ENCODE results near the gene KIAA0040. TPM values are rescaled to one million over a fixed set of nuclear protein-coding genes. Genes with fewer than 3 reads are reported as not detected.

Gene KIAA0040
- total and polyA plus RNA-seq, 4 donors, result 4.6 to 12.0 (median 5.7) TPM

DNA sequence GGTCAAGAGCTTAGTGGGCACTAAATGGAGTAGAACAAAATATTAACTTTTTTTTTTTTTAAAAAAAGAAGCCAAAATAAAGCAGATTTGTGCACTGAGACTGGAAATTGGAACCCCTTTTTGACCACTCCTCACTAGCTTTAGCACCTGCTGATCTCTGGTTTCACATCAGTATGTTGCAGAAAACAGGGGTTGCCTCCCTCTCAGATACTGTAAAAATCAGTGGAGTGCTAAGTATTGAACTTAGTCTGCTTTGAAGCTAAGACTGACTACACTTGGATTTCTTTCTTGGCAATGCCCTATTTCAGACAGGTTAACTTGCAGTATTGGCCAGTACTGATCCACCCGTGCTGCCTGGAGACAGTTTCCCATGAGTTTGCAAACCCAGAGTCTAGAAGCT, 2.7 kb upstream of the KIAA0040 start (continued):
- TF ChIP-seq, protein P1, sequence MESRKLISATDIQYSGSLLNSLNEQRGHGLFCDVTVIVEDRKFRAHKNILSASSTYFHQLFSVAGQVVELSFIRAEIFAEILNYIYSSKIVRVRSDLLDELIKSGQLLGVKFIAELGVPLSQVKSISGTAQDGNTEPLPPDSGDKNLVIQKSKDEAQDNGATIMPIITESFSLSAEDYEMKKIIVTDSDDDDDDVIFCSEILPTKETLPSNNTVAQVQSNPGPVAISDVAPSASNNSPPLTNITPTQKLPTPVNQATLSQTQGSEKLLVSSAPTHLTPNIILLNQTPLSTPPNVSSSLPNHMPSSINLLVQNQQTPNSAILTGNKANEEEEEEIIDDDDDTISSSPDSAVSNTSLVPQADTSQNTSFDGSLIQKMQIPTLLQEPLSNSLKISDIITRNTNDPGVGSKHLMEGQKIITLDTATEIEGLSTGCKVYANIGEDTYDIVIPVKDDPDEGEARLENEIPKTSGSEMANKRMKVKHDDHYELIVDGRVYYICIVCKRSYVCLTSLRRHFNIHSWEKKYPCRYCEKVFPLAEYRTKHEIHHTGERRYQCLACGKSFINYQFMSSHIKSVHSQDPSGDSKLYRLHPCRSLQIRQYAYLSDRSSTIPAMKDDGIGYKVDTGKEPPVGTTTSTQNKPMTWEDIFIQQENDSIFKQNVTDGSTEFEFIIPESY (IDR thresholded peaks at IDR 0.05), result no peak
- TF ChIP-seq FOXA2 (IDR thresholded peaks at IDR 0.05), result no peak

DNA sequence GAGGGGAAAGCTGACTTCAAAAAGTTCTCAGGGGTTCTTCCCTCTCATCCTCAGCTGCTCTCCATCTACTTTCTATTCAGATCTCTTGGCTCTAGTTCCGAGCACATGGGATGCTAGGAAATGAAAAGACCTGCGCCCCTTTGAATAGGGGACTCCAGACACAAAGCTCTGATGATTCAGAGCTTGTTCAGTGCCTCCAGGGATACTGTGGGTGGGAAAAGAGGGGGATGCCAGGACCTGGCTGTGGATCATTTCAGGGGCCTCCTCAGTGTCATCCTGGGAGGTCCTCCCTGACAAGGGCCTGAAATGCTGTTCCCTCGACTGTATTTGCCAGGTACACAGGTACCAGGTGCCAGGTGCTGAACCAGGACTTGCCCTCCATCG, 943 bp upstream of the KIAA0040 start:
- Histone ChIP-seq H3K4me1 (ENCODE audit: control insufficient read depth in 4 of 4, insufficient read depth in 4 of 4, low read length in 3 of 4) (peaks cover 0 to 26% (median 18%) of the 10 kb centered on the region in 4 donors), H3K9me3 (ENCODE audit: control insufficient read depth in 4 of 4, low read length in 3 of 4) (no peaks in the 10 kb centered on the region), H3K4me3 (ENCODE audit: low read depth in 1 of 3, low read length in 3 of 3) (peak overlapping the region; percentile 64 to 92 (median 72)), H3K27ac (ENCODE audit: low read depth in 1 of 2, low read length in 2 of 2) (peak overlapping the region; percentile 79 to 81), H3K36me3 (ENCODE audit: control insufficient read depth in 4 of 4, insufficient read depth in 3 of 4, low read depth in 1 of 4, low read length in 3 of 4) (no peaks in the 10 kb centered on the region), H3K9ac (ENCODE audit: low read depth in 1 of 2, low read length in 2 of 2) (peak overlapping the region in 1 of 2 donors; percentile 51), H3K27me3 (ENCODE audit: control insufficient read depth in 4 of 4, insufficient read depth in 4 of 4, low read length in 3 of 4) (no peaks in the 10 kb centered on the region)
- WGBS, result 73% methylated on average over 4 of the region's 4 CpGs
- TF ChIP-seq GABPA (IDR thresholded peaks at IDR 0.05 in 1 of 2, conservative IDR thresholded peaks at IDR 0.05 in 1 of 2) (no peak), RXRA (IDR thresholded peaks at IDR 0.05) (no peak), RAD21 (IDR thresholded peaks at IDR 0.05) (no peak), NR2F2 (IDR thresholded peaks at IDR 0.05) (no peak), EGR1 (IDR thresholded peaks at IDR 0.05; ENCODE audit: low read depth in 2 of 2) (no peak), SP1 (IDR thresholded peaks at IDR 0.05) (no peak), HNF4G (IDR thresholded peaks at IDR 0.05) (no peak), FOXA1 (IDR thresholded peaks at IDR 0.05) (no peak), FOXA2 (IDR thresholded peaks at IDR 0.05) (no peak)
- TF ChIP-seq, protein P2, sequence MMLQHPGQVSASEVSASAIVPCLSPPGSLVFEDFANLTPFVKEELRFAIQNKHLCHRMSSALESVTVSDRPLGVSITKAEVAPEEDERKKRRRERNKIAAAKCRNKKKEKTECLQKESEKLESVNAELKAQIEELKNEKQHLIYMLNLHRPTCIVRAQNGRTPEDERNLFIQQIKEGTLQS (IDR thresholded peaks at IDR 0.05), result no peak
- TF ChIP-seq, protein P3, sequence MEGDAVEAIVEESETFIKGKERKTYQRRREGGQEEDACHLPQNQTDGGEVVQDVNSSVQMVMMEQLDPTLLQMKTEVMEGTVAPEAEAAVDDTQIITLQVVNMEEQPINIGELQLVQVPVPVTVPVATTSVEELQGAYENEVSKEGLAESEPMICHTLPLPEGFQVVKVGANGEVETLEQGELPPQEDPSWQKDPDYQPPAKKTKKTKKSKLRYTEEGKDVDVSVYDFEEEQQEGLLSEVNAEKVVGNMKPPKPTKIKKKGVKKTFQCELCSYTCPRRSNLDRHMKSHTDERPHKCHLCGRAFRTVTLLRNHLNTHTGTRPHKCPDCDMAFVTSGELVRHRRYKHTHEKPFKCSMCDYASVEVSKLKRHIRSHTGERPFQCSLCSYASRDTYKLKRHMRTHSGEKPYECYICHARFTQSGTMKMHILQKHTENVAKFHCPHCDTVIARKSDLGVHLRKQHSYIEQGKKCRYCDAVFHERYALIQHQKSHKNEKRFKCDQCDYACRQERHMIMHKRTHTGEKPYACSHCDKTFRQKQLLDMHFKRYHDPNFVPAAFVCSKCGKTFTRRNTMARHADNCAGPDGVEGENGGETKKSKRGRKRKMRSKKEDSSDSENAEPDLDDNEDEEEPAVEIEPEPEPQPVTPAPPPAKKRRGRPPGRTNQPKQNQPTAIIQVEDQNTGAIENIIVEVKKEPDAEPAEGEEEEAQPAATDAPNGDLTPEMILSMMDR (IDR thresholded peaks at IDR 0.05; ENCODE audit: low read depth, low read length, missing input control), result no peak
- no peak for DNase-seq (ENCODE audit: low spot score)

DNA sequence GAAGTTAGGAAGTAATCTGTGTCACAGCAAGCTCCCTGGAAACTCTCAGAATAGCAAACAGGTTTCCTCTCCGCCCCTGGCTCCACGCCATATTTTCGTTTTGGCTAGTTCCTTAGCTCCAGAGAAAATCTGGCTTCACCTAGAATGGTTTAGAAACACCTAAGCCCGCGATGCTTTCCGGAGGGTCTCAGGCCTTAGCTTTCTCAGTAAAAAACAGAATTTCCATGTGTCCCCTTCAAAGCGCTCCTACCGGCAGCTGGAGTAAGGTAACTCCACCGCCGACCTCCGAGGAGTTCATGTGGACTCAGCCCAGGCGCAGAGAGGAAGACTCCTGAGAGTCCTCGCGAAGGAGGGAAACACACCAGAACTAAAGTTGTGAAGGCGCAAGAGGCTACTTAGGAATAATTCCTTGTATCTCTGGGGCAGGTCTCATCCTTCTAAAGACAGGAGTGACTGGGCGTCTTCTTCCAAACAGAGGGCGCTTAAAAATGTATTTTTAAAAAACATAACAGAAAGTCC, 406 bp downstream of the KIAA0040 start:
- peak overlapping the region; percentile 70 to 95 for H3K9ac ChIP-seq (ENCODE audit: low read depth in 1 of 2, low read length in 2 of 2)
- no peaks in the 10 kb centered on the region for H3K36me3 ChIP-seq (ENCODE audit: control insufficient read depth in 4 of 4, insufficient read depth in 3 of 4, low read depth in 1 of 4, low read length in 3 of 4)
- DNase-seq (ENCODE audit: low spot score), result peak; percentile 62

More for the DNA sequence above, 406 bp downstream of the KIAA0040 start:
- no peak for TF ChIP-seq HNF4G (IDR thresholded peaks at IDR 0.05)
- peak in 1 of 2 donors; percentile 13 for TF ChIP-seq RAD21 (IDR thresholded peaks at IDR 0.05)
- TF ChIP-seq, protein P3 (IDR thresholded peaks at IDR 0.05; ENCODE audit: low read depth, low read length, missing input control), result no peak
- TF ChIP-seq, protein P4, sequence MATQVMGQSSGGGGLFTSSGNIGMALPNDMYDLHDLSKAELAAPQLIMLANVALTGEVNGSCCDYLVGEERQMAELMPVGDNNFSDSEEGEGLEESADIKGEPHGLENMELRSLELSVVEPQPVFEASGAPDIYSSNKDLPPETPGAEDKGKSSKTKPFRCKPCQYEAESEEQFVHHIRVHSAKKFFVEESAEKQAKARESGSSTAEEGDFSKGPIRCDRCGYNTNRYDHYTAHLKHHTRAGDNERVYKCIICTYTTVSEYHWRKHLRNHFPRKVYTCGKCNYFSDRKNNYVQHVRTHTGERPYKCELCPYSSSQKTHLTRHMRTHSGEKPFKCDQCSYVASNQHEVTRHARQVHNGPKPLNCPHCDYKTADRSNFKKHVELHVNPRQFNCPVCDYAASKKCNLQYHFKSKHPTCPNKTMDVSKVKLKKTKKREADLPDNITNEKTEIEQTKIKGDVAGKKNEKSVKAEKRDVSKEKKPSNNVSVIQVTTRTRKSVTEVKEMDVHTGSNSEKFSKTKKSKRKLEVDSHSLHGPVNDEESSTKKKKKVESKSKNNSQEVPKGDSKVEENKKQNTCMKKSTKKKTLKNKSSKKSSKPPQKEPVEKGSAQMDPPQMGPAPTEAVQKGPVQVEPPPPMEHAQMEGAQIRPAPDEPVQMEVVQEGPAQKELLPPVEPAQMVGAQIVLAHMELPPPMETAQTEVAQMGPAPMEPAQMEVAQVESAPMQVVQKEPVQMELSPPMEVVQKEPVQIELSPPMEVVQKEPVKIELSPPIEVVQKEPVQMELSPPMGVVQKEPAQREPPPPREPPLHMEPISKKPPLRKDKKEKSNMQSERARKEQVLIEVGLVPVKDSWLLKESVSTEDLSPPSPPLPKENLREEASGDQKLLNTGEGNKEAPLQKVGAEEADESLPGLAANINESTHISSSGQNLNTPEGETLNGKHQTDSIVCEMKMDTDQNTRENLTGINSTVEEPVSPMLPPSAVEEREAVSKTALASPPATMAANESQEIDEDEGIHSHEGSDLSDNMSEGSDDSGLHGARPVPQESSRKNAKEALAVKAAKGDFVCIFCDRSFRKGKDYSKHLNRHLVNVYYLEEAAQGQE (IDR thresholded peaks at IDR 0.05), result peak; percentile 3
- TF ChIP-seq, protein P2 (IDR thresholded peaks at IDR 0.05), result peak; percentile 17
- TF ChIP-seq, protein P1 (IDR thresholded peaks at IDR 0.05), result no peak
- TF ChIP-seq SP1 (IDR thresholded peaks at IDR 0.05), result no peak
- TF ChIP-seq YY1 (IDR thresholded peaks at IDR 0.05), result no peak
- TF ChIP-seq NR2F2 (IDR thresholded peaks at IDR 0.05), result no peak
- Histone ChIP-seq H3K27me3 (ENCODE audit: control insufficient read depth in 4 of 4, insufficient read depth in 4 of 4, low read length in 3 of 4) (no peaks in the 10 kb centered on the region), H3K9me3 (ENCODE audit: control insufficient read depth in 4 of 4, low read length in 3 of 4) (no peaks in the 10 kb centered on the region), H3K4me3 (ENCODE audit: low read depth in 1 of 3, low read length in 3 of 3) (peak overlapping the region; percentile 72 to 92 (median 88)), H3K27ac (ENCODE audit: low read depth in 1 of 2, low read length in 2 of 2) (peak overlapping the region; percentile 79 to 91), H3K4me1 (ENCODE audit: control insufficient read depth in 4 of 4, insufficient read depth in 4 of 4, low read length in 3 of 4) (peaks cover 0 to 32% (median 21%) of the 10 kb centered on the region in 4 donors)
- WGBS, result under 1% methylated on average over 17 of the region's 17 CpGs
